Measurements from ENCODE around the gene ZNF292. TPM values are rescaled to one million over a fixed set of nuclear protein-coding genes. Genes with fewer than 3 reads are reported as not detected.
A peak's percentile ranks its signal among the peaks of the same experiment; 100 is the strongest.

ZNF292 gene
- total and polyA plus RNA-seq, 2 donors (not counting 3 experiments of a cell fraction or from before 2014, with no cell fraction given): 3.5 to 24.9 TPM

- Histone ChIP-seq H4K20me1 (replicated peaks; ENCODE audit: control insufficient read depth, extremely low read depth, insufficient read depth, low read length) (no peaks in the 10 kb centered on the region), H2AFZ (ENCODE audit: low read depth, low read length) (peak overlapping the region; percentile 89), H3K79me2 (ENCODE audit: control insufficient read depth, insufficient read depth, low read length) (peaks cover 14% of the 10 kb centered on the region), H3K4me1 (ENCODE audit: control insufficient read depth, extremely low read depth, insufficient read depth, low read length) (peaks cover 28% of the 10 kb centered on the region), H3K27me3 (ENCODE audit: control insufficient read depth in 2 of 2, insufficient read depth in 2 of 2, low read length in 2 of 2) (no peaks in the 10 kb centered on the region), H3K9me1 (replicated peaks; ENCODE audit: control insufficient read depth, extremely low read depth, insufficient read depth, low read length) (no peaks in the 10 kb centered on the region), H3K27ac (ENCODE audit: insufficient read depth, low read depth, low read length) (no peak overlapping the region), H3K9me3 (replicated peaks; ENCODE audit: control insufficient read depth, insufficient read depth, low read length) (no peaks in the 10 kb centered on the region), H3K36me3 (ENCODE audit: control insufficient read depth in 2 of 2, extremely low read depth in 1 of 2, insufficient read depth in 2 of 2, low read length in 2 of 2) (no peaks in the 10 kb centered on the region), H3K4me2 (ENCODE audit: insufficient read depth, low read length) (peak overlapping the region; percentile 45), H3K9ac (replicated peaks; ENCODE audit: extremely low read depth, insufficient read depth, low read length) (peak overlapping the region; percentile 32), H3K4me3 (replicated peaks in 1 of 3; ENCODE audit: insufficient read depth in 1 of 3, low read depth in 1 of 3, low read length in 3 of 3) (peak overlapping the region; percentile 5 to 41 (median 24))
- dilution Hi-C loops (cut with MboI; ENCODE audit: extremely low pct_ligation_motif_present, low sequenced_read_pairs): no loop called here
- TF ChIP-seq MAX (IDR thresholded peaks at IDR 0.05; ENCODE audit: insufficient read depth, insufficient read length) (no peak), POLR2A (IDR thresholded peaks at IDR 0.05; ENCODE audit: low read depth, low read length) (no peak), GATA2 (IDR thresholded peaks at IDR 0.05; ENCODE audit: insufficient read depth, insufficient read length, low read depth, low read length) (no peak), FOS (IDR thresholded peaks at IDR 0.05; ENCODE audit: borderline replicate concordance, insufficient read depth, low read length) (no peak), EZH2 (IDR thresholded peaks at IDR 0.05; ENCODE audit: borderline replicate concordance, low read depth, low read length, severe bottlenecking) (no peak), JUN (IDR thresholded peaks at IDR 0.05; ENCODE audit: borderline replicate concordance, insufficient read depth, insufficient read length, low read depth) (no peak), MYC (IDR thresholded peaks at IDR 0.05; ENCODE audit: low read depth, low read length) (no peak), POLR2AphosphoS5 (IDR thresholded peaks at IDR 0.05; ENCODE audit: insufficient read depth, low read depth, low read length) (no peak)
- TF ChIP-seq, protein P1, sequence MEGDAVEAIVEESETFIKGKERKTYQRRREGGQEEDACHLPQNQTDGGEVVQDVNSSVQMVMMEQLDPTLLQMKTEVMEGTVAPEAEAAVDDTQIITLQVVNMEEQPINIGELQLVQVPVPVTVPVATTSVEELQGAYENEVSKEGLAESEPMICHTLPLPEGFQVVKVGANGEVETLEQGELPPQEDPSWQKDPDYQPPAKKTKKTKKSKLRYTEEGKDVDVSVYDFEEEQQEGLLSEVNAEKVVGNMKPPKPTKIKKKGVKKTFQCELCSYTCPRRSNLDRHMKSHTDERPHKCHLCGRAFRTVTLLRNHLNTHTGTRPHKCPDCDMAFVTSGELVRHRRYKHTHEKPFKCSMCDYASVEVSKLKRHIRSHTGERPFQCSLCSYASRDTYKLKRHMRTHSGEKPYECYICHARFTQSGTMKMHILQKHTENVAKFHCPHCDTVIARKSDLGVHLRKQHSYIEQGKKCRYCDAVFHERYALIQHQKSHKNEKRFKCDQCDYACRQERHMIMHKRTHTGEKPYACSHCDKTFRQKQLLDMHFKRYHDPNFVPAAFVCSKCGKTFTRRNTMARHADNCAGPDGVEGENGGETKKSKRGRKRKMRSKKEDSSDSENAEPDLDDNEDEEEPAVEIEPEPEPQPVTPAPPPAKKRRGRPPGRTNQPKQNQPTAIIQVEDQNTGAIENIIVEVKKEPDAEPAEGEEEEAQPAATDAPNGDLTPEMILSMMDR (IDR thresholded peaks at IDR 0.05; ENCODE audit: extremely low read depth in 1 of 2, insufficient read depth in 1 of 2, low read depth in 1 of 2, low read length in 2 of 2): no peak
- peak; percentile 4 for FAIRE-seq
- BruUV-seq (replicated peaks): no TSS peak
- DNase-seq (ENCODE audit: low read depth, low spot score): no peak
- ChIA-PET POLR2A (no interaction called here), CTCF (no interaction called here)
- intact Hi-C loops (cut with micrococcal nuclease): loop anchor here (10.0 kb wide), 2 partner anchors 433 to 1933 kb away; partner anchors contain the start of genes PNRC1 and RARS2
Measured at GRCh38 chr6:87151471-87151780, 3.9 kb upstream of the ZNF292 start.
